Activated CD4-positive, alpha-beta T cell treated with anti-CD3 and anti-CD28 coated beads, Interleukin-10, Interleukin-2, amounts not matched to agents 100 ng/mL and 50 ng/mL, durations not matched to agents 16 hours and 8 hours (primary cell): Measurements from ENCODE around the gene SPA17.

Experiments used
- DNase-seq: peaks from one replicate; pipeline ENCODE4 v3.0.0-alpha.2; 2020

Gene SPA17

GRCh38 chr11:124663861-124664260, 9.8 kb upstream of the SPA17 start:
- no peak for DNase-seq

- DNase-seq = no peak
These were observed 6.1 kb upstream of the SPA17 start for GRCh38 chr11:124667601-124668000.

GRCh38 chr11:124669193-124669592, 4.5 kb upstream of the SPA17 start:
- DNase-seq = peak; percentile 63

GRCh38 chr11:124670732-124671131, 3.0 kb upstream of the SPA17 start:
- DNase-seq = peak; percentile 32

- DNase-seq = no peak
These were observed 1.0 kb upstream of the SPA17 start for GRCh38 chr11:124672536-124673215.

GRCh38 chr11:124674168-124674517, 439 bp downstream of the SPA17 start:
- no peak for DNase-seq

GRCh38 chr11:124674571-124674970, 867 bp downstream of the SPA17 start:
- no peak for DNase-seq

GRCh38 chr11:124676386-124676785, 2.7 kb downstream of the SPA17 start:
- DNase-seq = no peak

- DNase-seq = no peak
These were observed 4.7 kb downstream of the SPA17 start for GRCh38 chr11:124678416-124678815.

GRCh38 chr11:124681421-124681820, 7.7 kb downstream of the SPA17 start:
- DNase-seq = no peak

GRCh38 chr11:124682443-124682842, 8.7 kb downstream of the SPA17 start:
- DNase-seq = no peak

GRCh38 chr11:124693142-124693541, 19.4 kb downstream of the SPA17 start:
- no peak for DNase-seq

GRCh38 chr11:124699547-124699946, 25.8 kb downstream of the SPA17 start:
- no peak for DNase-seq

GRCh38 chr11:124700028-124700427, 26.3 kb downstream of the SPA17 start:
- DNase-seq = no peak

- DNase-seq = no peak
These were observed 34.1 kb downstream of the SPA17 start for GRCh38 chr11:124707829-124708228.

GRCh38 chr11:124712392-124712791, 38.7 kb downstream of the SPA17 start:
- no peak for DNase-seq

GRCh38 chr11:124716591-124716990, 42.9 kb downstream of the SPA17 start:
- DNase-seq = no peak

GRCh38 chr11:124717421-124717785, 43.7 kb downstream of the SPA17 start:
- DNase-seq = no peak

GRCh38 chr11:124717786-124718651, 44.3 kb downstream of the SPA17 start:
- DNase-seq = peak; percentile 11

GRCh38 chr11:124718801-124719200, 45.1 kb downstream of the SPA17 start:
- DNase-seq = no peak

GRCh38 chr11:124719534-124719933, 45.8 kb downstream of the SPA17 start:
- no peak for DNase-seq

GRCh38 chr11:124722176-124722575, 48.5 kb downstream of the SPA17 start:
- no peak for DNase-seq

GRCh38 chr11:124724979-124725718, 51.4 kb downstream of the SPA17 start:
- DNase-seq = no peak

- no peak for DNase-seq
These were observed 52.0 kb downstream of the SPA17 start for GRCh38 chr11:124725719-124726105.
